IMR-90 (cell line): ENCODE results near the gene WDR90.

Source experiments
- BHLHE40 ChIP-seq: fragments of 150-350 bp; IDR thresholded peaks from 2 replicates; pipeline ENCODE4 v1.6.1; 2016; ENCODE audit warnings: mild to moderate bottlenecking, low read depth, low read length
- MXI1 ChIP-seq: IDR thresholded peaks from 2 replicates; pipeline ENCODE4 v1.6.1; 2012; ENCODE audit warnings: low read depth, mild to moderate bottlenecking, low read length, moderate library complexity, borderline replicate concordance
- NFE2L2 ChIP-seq: fragments of 150-350 bp; IDR thresholded peaks from 2 replicates; pipeline ENCODE4 v1.6.1; 2016; ENCODE audit warnings: low read depth, mild to moderate bottlenecking, low read length
- POLR2A ChIP-seq: IDR thresholded peaks from 2 replicates; pipeline ENCODE4 v1.6.1; 2012; ENCODE audit warnings: mild to moderate bottlenecking, low read depth, low read length
- RAD21 ChIP-seq: IDR thresholded peaks from 2 replicates; pipeline ENCODE4 v1.6.1; 2012; ENCODE audit warnings: low read length, improper control_type of control experiment
- RFX5 ChIP-seq: IDR thresholded peaks from 2 replicates; pipeline ENCODE4 v1.8.0; 2012; ENCODE audit warnings: low read depth, mild to moderate bottlenecking, low read length, moderate library complexity
- TF ChIP-seq, protein P1 (sequence below): fragments of 150-350 bp; IDR thresholded peaks from 2 replicates; pipeline ENCODE4 v1.6.1; 2016; ENCODE audit warnings: low read depth, mild to moderate bottlenecking, low read length, moderate library complexity, borderline replicate concordance
- TF ChIP-seq, protein P2 (sequence below): conservative IDR thresholded peaks from 2 replicates; pipeline ENCODE4 v1.5.1; 2012; ENCODE audit warnings: mild to moderate bottlenecking, low read depth, low read length, improper control_type of control experiment
- TF ChIP-seq, protein P3 (sequence below): fragments of 150-350 bp; IDR thresholded peaks from 2 replicates; pipeline ENCODE4 v1.6.1; 2017; ENCODE audit warnings: mild to moderate bottlenecking, antibody characterized with exemption, low read length, low read depth

DNA sequence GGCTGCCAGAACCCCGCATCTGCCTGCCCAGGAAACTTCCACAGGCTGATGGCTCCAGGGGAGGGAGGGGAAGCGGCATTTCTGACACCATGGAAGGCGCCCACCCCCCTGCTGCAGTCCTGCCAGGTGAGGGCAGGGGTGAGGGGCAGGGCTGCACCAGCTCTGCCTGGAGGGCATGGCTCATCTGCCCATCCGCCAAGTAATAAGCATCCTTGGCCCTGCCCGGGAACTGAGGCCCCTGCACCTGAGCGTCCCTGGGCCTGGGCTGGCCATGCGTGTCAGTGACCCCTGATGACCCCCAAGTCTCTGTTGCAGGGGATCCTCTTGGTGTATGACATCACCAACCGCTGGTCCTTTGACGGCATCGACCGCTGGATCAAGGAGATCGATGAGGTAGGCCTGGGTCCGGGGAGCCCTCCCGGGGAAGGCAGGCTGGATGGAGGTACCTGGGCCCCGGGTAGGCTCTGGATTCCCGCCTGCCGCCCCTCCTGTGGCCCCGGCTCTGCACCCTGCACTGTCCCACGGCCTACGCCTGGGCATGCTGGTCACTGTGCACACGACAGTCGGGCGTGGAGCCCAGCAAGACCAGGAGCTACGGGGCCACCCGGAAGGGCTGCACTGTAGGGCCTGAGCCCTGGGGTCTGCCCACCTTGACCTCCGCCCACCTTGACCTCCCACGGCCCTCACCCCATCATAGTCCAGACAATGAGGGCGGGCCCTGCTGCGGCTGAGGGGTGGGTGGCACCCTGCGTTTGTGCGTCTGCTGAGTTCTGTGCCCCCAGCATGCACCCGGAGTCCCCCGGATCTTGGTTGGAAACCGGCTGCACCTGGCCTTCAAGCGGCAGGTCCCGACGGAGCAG lies 23.8 kb upstream of the WDR90 start:
- TF ChIP-seq POLR2A (no peak), RAD21 (no peak), NFE2L2 (no peak), RFX5 (no peak), BHLHE40 (no peak), MXI1 (no peak)
- TF ChIP-seq, protein P1, sequence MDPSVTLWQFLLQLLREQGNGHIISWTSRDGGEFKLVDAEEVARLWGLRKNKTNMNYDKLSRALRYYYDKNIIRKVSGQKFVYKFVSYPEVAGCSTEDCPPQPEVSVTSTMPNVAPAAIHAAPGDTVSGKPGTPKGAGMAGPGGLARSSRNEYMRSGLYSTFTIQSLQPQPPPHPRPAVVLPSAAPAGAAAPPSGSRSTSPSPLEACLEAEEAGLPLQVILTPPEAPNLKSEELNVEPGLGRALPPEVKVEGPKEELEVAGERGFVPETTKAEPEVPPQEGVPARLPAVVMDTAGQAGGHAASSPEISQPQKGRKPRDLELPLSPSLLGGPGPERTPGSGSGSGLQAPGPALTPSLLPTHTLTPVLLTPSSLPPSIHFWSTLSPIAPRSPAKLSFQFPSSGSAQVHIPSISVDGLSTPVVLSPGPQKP: no peak
- TF ChIP-seq, protein P2, sequence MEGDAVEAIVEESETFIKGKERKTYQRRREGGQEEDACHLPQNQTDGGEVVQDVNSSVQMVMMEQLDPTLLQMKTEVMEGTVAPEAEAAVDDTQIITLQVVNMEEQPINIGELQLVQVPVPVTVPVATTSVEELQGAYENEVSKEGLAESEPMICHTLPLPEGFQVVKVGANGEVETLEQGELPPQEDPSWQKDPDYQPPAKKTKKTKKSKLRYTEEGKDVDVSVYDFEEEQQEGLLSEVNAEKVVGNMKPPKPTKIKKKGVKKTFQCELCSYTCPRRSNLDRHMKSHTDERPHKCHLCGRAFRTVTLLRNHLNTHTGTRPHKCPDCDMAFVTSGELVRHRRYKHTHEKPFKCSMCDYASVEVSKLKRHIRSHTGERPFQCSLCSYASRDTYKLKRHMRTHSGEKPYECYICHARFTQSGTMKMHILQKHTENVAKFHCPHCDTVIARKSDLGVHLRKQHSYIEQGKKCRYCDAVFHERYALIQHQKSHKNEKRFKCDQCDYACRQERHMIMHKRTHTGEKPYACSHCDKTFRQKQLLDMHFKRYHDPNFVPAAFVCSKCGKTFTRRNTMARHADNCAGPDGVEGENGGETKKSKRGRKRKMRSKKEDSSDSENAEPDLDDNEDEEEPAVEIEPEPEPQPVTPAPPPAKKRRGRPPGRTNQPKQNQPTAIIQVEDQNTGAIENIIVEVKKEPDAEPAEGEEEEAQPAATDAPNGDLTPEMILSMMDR: no peak
- TF ChIP-seq, protein P3, sequence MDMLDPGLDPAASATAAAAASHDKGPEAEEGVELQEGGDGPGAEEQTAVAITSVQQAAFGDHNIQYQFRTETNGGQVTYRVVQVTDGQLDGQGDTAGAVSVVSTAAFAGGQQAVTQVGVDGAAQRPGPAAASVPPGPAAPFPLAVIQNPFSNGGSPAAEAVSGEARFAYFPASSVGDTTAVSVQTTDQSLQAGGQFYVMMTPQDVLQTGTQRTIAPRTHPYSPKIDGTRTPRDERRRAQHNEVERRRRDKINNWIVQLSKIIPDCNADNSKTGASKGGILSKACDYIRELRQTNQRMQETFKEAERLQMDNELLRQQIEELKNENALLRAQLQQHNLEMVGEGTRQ: no peak
